Muscle of back (tissue), 11 donors: ENCODE measurements around the gene BEAN1. TPM values are rescaled to one million over a fixed set of nuclear protein-coding genes. Genes with fewer than 3 reads are reported as not detected.

ENCODE experiments used
- DNase-seq, 3 donors: peaks; one replicate each; pipeline versions ENCODE4 v3.0.0 to v3.0.0-alpha.2; 2013
- polyA plus RNA-seq, 10 donors: library from polyadenylated mRNA; unstranded; fragments of 120-200 nt; gene quantifications; one replicate each; pipeline ENCODE4 v1.2.1, GENCODE V29; 2013; ENCODE audit not compliant: insufficient read length in 10 of 10

The BEAN1 gene
- polyA plus RNA-seq, 10 donors = 0.75 to 1.6 (median 1.1) TPM

GRCh38 chr16:66519482-66520373 lies 92.6 kb downstream of the BEAN1 start:
- no peak for DNase-seq

- DNase-seq = no peak
These were observed 93.5 kb downstream of the BEAN1 start for GRCh38 chr16:66520406-66521170.

- DNase-seq = no peak
These were observed 94.2 kb downstream of the BEAN1 start for GRCh38 chr16:66521252-66521713.

- DNase-seq = peak in 1 of 3 donors; percentile 44
These were observed 95.1 kb downstream of the BEAN1 start for GRCh38 chr16:66521951-66522771.

GRCh38 chr16:66522816-66523590 lies 95.9 kb downstream of the BEAN1 start:
- no peak for DNase-seq

GRCh38 chr16:66523861-66524354 lies 96.8 kb downstream of the BEAN1 start:
- no peak for DNase-seq

GRCh38 chr16:66524601-66525164 lies 97.6 kb downstream of the BEAN1 start:
- peak in 1 of 3 donors; percentile 38 for DNase-seq

GRCh38 chr16:66525396-66526180 lies 98.5 kb downstream of the BEAN1 start:
- no peak for DNase-seq

- DNase-seq = no peak
These were observed 101.2 kb downstream of the BEAN1 start for GRCh38 chr16:66528294-66528693.

- no peak for DNase-seq
These were observed 102.4 kb downstream of the BEAN1 start for GRCh38 chr16:66529475-66529874.

Other genes starting within 250 kb of the BEAN1 start
- gene CDH5, start 60.6 kb upstream of the BEAN1 start, polyA plus RNA-seq = 100 to 1,000 TPM in 2 of 10 donors, 10 to 100 TPM in 8; 69.5 to 111 (median 85.2) TPM
- gene TK2, start 122.8 kb downstream of the BEAN1 start, polyA plus RNA-seq = 10 to 100 TPM; 12.0 to 20.3 (median 15.8) TPM
- gene CKLF, start 125.3 kb downstream of the BEAN1 start, polyA plus RNA-seq = 10 to 100 TPM; 24.7 to 39.5 (median 26.5) TPM
- 1 to 10 TPM; 2.7 to 8.6 (median 5.6) TPM for gene CMTM1, start 139.1 kb downstream of the BEAN1 start, polyA plus RNA-seq
- gene CMTM2, start 152.2 kb downstream of the BEAN1 start, polyA plus RNA-seq = under 1 TPM in 9 of 10 donors, not detected in 1; 0.26 to 0.79 (median 0.49) TPM
- gene CMTM3, start 177.4 kb downstream of the BEAN1 start, polyA plus RNA-seq = 10 to 100 TPM; 48.9 to 73.7 (median 62.4) TPM